Stimulated activated CD4-positive, alpha-beta T cell treated with anti-CD3 and anti-CD28 coated beads, Interleukin-12 subunit alpha, Interleukin-12 subunit beta, amount 100 ng/mL, for 4 hours (primary cell): ENCODE data around the gene OSBPL2.

ENCODE experiments used
- DNase-seq: peaks from one replicate; pipeline ENCODE4 v3.0.0-alpha.2; 2020

The OSBPL2 gene

GRCh38 chr20:62237801-62238568 is at the start of gene OSBPL2:
Gene OSBPL2, plus strand, starts transcription at chr20:62238521. Its CDS starts 17,664 bp downstream, at chr20:62256185.
- peak; percentile 100 for DNase-seq

- DNase-seq, result no peak
Observed at GRCh38 chr20:62190639-62191411, 47.5 kb upstream of the OSBPL2 start.

GRCh38 chr20:62191781-62192559 is 46.4 kb upstream of the OSBPL2 start:
- no peak for DNase-seq

GRCh38 chr20:62192635-62193034 is 45.7 kb upstream of the OSBPL2 start:
- no peak for DNase-seq

- DNase-seq, result no peak
Observed at GRCh38 chr20:62193079-62194025, 45.0 kb upstream of the OSBPL2 start.

GRCh38 chr20:62195075-62195405 is 43.3 kb upstream of the OSBPL2 start:
- DNase-seq, result no peak

- no peak for DNase-seq
Observed at GRCh38 chr20:62195736-62196135, 42.6 kb upstream of the OSBPL2 start.

GRCh38 chr20:62196286-62196685 is 42.0 kb upstream of the OSBPL2 start:
- no peak for DNase-seq

GRCh38 chr20:62197311-62197710 is 41.0 kb upstream of the OSBPL2 start:
- no peak for DNase-seq

- DNase-seq, result no peak
Observed at GRCh38 chr20:62197801-62198200, 40.5 kb upstream of the OSBPL2 start.

GRCh38 chr20:62198496-62198895 is 39.8 kb upstream of the OSBPL2 start:
- no peak for DNase-seq

GRCh38 chr20:62198931-62199330 is 39.4 kb upstream of the OSBPL2 start:
- DNase-seq, result no peak

- DNase-seq, result no peak
Observed at GRCh38 chr20:62200491-62201172, 37.7 kb upstream of the OSBPL2 start.

GRCh38 chr20:62201173-62202082 is 36.9 kb upstream of the OSBPL2 start:
- DNase-seq, result no peak

- DNase-seq, result no peak
Observed at GRCh38 chr20:62202083-62202395, 36.3 kb upstream of the OSBPL2 start.

- no peak for DNase-seq
Observed at GRCh38 chr20:62202676-62203377, 35.5 kb upstream of the OSBPL2 start.

GRCh38 chr20:62203378-62204030 is 34.8 kb upstream of the OSBPL2 start:
- no peak for DNase-seq

GRCh38 chr20:62205618-62206387 is 32.5 kb upstream of the OSBPL2 start:
- DNase-seq, result no peak

GRCh38 chr20:62206388-62206775 is 31.9 kb upstream of the OSBPL2 start:
- DNase-seq, result no peak
